Esophagus (tissue), 2 donors: ENCODE results near the gene RASGRP3. TPM values are rescaled to one million over a fixed set of nuclear protein-coding genes. Genes with fewer than 3 reads are reported as not detected.

Source experiments
- H3K27ac ChIP-seq, 2 donors: one replicate each; pipeline ENCODE4 v1.5.1; 2013; ENCODE audit warnings: low read depth in 2 of 2, mild to moderate bottlenecking in 2 of 2, inconsistent platforms in 1 of 2, low read length in 1 of 2, moderate library complexity in 1 of 2
- H3K27me3 ChIP-seq, 2 donors: one replicate each; pipeline ENCODE4 v1.6.1; 2013; ENCODE audit warnings: low read length in 2 of 2, control low read depth in 1 of 2, mild to moderate bottlenecking in 1 of 2; ENCODE audit not compliant: insufficient read depth in 2 of 2, control insufficient read depth in 1 of 2
- H3K36me3 ChIP-seq, 2 donors: one replicate each; pipeline ENCODE4 v1.6.1; 2013; ENCODE audit warnings: low read length in 1 of 2; ENCODE audit not compliant: control insufficient read depth in 2 of 2, insufficient read depth in 2 of 2
- H3K4me1 ChIP-seq, 2 donors: one replicate each; pipeline ENCODE4 v1.6.1; 2013; ENCODE audit warnings: low read length in 1 of 2; ENCODE audit not compliant: control insufficient read depth in 2 of 2, insufficient read depth in 2 of 2
- H3K4me3 ChIP-seq, 2 donors: one replicate each; pipeline ENCODE4 v1.5.1; 2013; ENCODE audit warnings: low read length in 2 of 2, mild to moderate bottlenecking in 2 of 2, low read depth in 1 of 2, moderate library complexity in 1 of 2
- H3K9me3 ChIP-seq, 2 donors: one replicate each; pipeline ENCODE4 v1.6.1; 2013; ENCODE audit warnings: mild to moderate bottlenecking in 2 of 2, low read depth in 1 of 2, low read length in 1 of 2, moderate library complexity in 1 of 2; ENCODE audit not compliant: control insufficient read depth in 2 of 2, insufficient read depth in 1 of 2
- WGBS, 2 donors: extraction: QIAGEN DNeasy Blood & Tissue Kit; methylation state at CpG; one replicate each; pipeline ENCODE4 v1.1.7; 2013; 5-methylcytosine and 5-hydroxymethylcytosine counted together
- polyA plus RNA-seq, 2 donors: library from polyadenylated mRNA; stranded (reverse); fragments of 200-250 nt; gene quantifications; one replicate each; pipeline ENCODE4 v1.2.3, GENCODE V29; 2013
- donor health status: healthy with polysubstance abuse.
- donor health status: Bipolar disorder and iron deficiency.

Gene RASGRP3
- polyA plus RNA-seq, 2 donors, result 0.55 to 0.71 TPM

DNA sequence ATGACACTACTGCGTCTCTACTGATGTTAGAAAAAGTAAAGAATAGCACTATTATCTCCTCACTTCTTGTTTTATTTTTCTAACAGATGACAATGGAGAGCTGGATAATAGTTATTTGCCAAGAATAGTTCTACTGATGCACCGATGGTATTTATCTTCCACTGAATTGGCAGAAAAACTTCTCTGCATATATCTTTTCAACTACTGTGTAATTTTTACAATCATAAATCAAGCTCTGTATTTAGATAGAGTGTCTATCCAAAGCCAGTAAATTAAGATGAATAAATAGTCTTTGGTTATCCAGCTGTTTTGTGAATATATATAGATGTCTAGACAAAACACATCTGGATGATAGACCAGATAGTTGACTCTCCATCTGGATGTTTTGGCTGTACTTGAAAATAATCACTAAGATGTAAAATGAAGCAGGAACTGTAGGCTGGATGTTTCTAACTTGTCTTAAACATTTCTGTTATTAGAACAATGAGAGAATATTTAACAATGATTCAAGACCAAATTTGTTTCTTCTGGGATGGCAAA is 40.1 kb downstream of the RASGRP3 start:
- no peak overlapping the region for H3K27ac ChIP-seq
- H3K4me3 ChIP-seq, result no peak overlapping the region
- no peaks in the 10 kb centered on the region for H3K27me3 ChIP-seq
- 52 to 63% methylated on average over 2 of the region's 2 CpGs for WGBS, 2 donors
- no peaks in the 10 kb centered on the region for H3K9me3 ChIP-seq
- H3K36me3 ChIP-seq, result no peaks in the 10 kb centered on the region
- no peaks in the 10 kb centered on the region for H3K4me1 ChIP-seq

DNA sequence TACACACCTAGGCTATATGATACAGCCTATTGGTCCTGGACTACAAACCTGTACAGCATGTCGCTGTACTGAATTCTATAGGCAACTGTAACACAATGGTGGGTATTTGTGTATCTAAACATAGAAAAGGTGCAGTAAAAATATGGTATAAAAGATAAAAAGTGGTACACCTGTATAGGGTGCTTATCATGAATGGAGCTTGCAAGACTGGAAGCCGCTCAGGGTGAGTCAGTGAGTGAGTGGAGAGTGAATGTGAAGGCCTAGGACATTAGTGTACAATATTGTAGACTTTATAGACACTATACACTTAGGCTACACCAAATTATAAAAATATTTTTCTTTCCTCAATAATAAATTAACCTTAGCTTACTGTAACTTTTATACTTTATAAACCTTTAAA is 41.8 kb downstream of the RASGRP3 start:
- 89 to 99% methylated on average over 2 of the region's 2 CpGs for WGBS, 2 donors
- H3K27me3 ChIP-seq, result no peaks in the 10 kb centered on the region

DNA sequence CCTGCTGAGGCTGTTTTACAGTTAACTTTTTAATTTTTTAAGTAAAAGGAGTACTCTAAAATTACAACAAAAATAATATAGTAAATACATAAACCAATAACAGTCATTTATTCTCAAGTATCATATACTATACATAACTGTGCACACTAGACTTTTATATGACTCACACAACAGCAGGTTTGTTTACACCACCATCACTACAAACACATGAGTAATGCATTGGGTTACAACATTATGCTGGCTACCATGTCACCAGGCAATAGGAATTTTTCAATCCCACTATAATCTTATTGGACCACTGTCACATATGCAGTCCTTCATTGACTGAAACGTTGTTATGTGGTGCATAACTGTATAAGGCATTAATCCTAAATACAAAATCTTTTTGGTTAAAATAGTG is 42.5 kb downstream of the RASGRP3 start:
- no peak overlapping the region for H3K27ac ChIP-seq
- 81 to 89% methylated on average over 1 of the region's 1 CpG for WGBS, 2 donors
- H3K9me3 ChIP-seq, result no peaks in the 10 kb centered on the region

More for the DNA sequence above, 41.8 kb downstream of the RASGRP3 start:
- Histone ChIP-seq H3K27ac (no peak overlapping the region), H3K4me1 (no peaks in the 10 kb centered on the region), H3K36me3 (no peaks in the 10 kb centered on the region), H3K9me3 (no peaks in the 10 kb centered on the region), H3K4me3 (no peak overlapping the region)

DNA sequence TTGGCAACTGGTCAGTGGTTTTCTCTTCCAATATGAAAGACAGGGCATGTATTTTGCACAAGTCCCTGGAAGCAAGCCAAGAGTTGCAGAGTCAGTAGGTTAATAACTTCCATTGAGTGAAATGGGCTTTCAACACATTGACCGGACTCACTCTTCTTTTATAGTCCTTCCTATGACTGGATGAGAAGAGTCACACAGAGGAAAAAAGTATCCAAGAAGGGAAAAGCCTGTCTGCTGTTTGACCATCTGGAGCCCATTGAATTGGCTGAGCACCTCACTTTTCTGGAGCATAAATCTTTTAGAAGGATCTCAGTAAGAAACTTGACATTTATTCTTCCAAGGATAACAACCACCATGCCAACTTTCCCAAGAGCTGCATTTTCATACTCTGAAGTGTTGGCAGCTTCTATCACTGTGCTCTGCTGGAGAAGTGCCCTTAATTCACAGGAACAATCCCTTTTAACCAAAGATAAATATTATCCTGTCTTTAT is 45.4 kb downstream of the RASGRP3 start:
- Histone ChIP-seq H3K4me3 (no peak overlapping the region), H3K9me3 (no peaks in the 10 kb centered on the region), H3K4me1 (no peaks in the 10 kb centered on the region), H3K27ac (no peak overlapping the region), H3K36me3 (no peaks in the 10 kb centered on the region), H3K27me3 (no peaks in the 10 kb centered on the region)
- WGBS, 2 donors, result 39 to 54% methylated on average over 1 of the region's 1 CpG

More for the DNA sequence above, 42.5 kb downstream of the RASGRP3 start:
- Histone ChIP-seq H3K4me1 (no peaks in the 10 kb centered on the region), H3K36me3 (no peaks in the 10 kb centered on the region), H3K4me3 (no peak overlapping the region), H3K27me3 (no peaks in the 10 kb centered on the region)

DNA sequence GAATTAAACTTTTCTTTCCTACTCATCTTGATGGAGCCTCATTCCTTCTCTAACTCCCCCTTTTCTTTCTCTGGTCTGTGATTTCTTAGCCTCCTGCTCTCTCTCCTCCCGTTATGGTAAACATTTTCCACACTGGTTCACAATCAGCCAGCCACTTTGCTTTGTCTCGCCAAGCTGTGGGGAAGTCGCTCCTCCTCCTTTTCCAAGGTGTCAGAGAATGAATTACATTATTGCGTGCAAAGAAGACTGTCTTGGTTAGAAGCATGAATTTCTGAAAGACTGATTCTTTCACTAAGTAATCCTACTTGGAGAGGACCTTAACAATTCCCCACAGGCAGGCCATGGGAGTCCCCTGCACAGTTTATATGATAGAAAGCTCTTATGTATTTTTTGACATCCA is 46.1 kb downstream of the RASGRP3 start:
- Histone ChIP-seq H3K9me3 (no peaks in the 10 kb centered on the region), H3K36me3 (no peaks in the 10 kb centered on the region), H3K4me3 (no peak overlapping the region), H3K27ac (no peak overlapping the region), H3K27me3 (no peaks in the 10 kb centered on the region), H3K4me1 (no peaks in the 10 kb centered on the region)
- 45 to 49% methylated on average over 4 of the region's 4 CpGs for WGBS, 2 donors

DNA sequence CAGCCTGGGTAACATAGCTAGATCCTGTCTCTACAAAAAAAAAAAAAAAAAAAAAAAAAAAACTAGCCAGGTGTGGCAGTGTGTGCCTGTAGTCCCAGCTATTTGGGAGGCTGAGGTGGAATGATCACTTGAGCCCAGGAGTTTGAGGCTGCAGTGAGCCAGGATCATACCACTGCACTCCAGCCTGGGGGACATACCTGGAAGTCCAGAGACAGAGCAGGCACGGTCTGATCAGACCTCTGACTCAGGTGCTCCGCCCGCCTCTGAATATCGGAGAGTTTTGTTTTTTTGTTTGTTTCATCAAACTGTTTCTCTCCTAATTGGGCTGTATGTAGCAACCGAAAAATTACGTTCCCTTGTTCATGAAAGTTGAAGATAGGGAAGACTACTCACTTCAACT is 49.2 kb downstream of the RASGRP3 start:
- H3K27ac ChIP-seq, result no peak overlapping the region
- no peaks in the 10 kb centered on the region for H3K27me3 ChIP-seq
- WGBS, 2 donors, result 91 to 93% methylated on average over 6 of the region's 6 CpGs
- H3K9me3 ChIP-seq, result no peaks in the 10 kb centered on the region
- no peaks in the 10 kb centered on the region for H3K36me3 ChIP-seq
- H3K4me3 ChIP-seq, result no peak overlapping the region
- no peaks in the 10 kb centered on the region for H3K4me1 ChIP-seq

DNA sequence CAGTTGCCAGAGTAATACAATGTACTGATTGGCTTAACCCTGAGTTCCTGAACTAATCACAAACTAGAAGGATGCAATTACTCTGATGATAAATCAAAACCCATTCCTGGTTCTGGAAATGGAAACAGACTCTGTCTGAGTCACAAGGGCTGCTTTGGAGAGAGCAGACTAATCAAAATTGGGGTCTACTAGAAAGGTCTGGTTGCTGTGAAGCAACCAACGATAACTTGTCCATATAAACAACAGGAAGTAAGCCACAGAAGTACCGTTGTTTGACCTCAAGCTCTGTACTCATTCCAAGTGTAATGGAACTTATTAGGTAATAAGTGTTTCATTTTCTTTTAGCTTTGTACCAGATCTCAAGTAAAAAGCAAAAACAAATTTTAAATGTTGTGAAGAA is 49.7 kb downstream of the RASGRP3 start:
- Histone ChIP-seq H3K27me3 (no peaks in the 10 kb centered on the region), H3K4me3 (no peak overlapping the region), H3K36me3 (no peaks in the 10 kb centered on the region), H3K27ac (no peak overlapping the region), H3K4me1 (no peaks in the 10 kb centered on the region), H3K9me3 (no peaks in the 10 kb centered on the region)
- WGBS, 2 donors, result 46 to 49% methylated on average over 2 of the region's 2 CpGs

DNA sequence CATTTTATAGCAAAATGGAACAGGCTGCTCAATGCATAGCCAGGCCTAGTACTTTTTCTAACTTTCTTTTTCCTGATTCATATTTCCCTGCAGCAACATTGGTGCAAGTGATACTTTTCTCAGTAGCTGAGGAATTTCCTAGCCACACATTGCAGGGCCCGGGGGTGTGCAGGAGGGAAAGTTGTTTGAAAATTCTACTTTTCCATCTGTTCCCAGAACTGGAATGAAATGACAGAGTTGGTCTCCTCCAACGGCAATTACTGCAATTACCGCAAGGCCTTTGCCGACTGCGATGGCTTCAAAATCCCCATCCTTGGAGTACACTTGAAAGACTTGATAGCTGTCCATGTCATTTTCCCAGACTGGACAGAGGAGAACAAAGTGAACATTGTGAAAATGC is 50.5 kb downstream of the RASGRP3 start:
- H3K4me3 ChIP-seq, result no peak overlapping the region
- WGBS, 2 donors, result 97% methylated on average over 5 of the region's 5 CpGs
- no peaks in the 10 kb centered on the region for H3K27me3 ChIP-seq
- H3K4me1 ChIP-seq, result no peaks in the 10 kb centered on the region
- no peaks in the 10 kb centered on the region for H3K36me3 ChIP-seq
- H3K9me3 ChIP-seq, result no peaks in the 10 kb centered on the region
- no peak overlapping the region for H3K27ac ChIP-seq

DNA sequence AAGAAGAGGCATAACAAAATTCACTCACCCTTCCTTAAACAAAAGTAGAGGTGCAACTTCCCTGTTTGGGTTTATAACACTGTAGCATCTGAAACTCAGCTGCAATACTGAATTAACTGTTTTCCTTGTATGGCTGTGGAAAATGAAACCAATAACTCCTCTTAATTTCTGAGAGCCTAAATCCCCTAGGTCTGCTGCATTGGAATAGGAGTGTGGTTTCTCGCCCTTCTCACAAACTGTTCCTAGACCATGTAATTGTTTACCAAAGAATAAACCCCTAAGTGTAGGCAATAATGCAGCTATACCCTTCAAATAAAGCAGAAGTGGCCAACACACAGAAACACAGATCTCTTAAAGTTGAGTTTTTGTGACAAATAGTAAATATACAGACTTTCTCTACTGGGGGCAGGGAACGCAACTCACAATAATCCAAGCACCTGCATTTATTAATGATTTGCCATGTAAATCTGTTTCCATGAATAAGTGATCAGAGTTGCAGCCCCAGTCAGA is 52.0 kb downstream of the RASGRP3 start:
- Histone ChIP-seq H3K27me3 (no peaks in the 10 kb centered on the region), H3K4me3 (no peak overlapping the region), H3K27ac (no peak overlapping the region), H3K9me3 (no peaks in the 10 kb centered on the region), H3K36me3 (no peaks in the 10 kb centered on the region), H3K4me1 (no peaks in the 10 kb centered on the region)
- 94 to 96% methylated on average over 2 of the region's 2 CpGs for WGBS, 2 donors

DNA sequence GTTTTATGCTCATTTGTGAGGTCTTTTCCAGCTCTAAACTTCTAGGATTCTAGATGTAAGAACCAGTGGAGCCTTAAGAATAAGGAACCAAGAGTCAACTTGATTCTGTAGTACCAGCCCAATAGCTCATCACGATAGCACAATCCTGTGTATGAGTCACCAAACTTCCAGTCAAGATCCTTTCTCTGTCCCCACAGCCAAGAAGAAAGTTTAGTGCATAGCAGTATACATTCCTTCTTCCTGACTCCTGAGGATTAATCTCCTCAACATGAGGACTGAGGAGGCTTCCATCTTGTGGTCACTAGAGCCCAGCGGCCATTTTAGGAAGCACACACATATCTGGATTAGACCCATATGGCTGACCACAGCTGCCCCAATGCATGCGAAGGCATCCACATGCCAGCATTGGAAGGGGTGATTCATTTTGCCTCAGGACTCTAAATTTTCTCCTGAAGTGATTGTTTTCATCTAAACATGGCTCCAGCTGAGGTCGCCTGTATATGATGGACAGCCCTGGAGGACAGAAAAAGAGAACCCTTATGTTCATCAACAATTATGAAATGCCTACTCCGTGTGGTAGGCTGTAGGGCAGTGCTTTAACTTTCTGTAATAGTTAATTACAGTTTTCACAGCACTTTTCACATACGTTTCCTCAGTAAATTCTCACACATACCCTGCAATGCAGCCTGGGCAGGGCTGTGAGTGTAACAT is 53.5 kb downstream of the RASGRP3 start:
- Histone ChIP-seq H3K9me3 (no peaks in the 10 kb centered on the region), H3K27ac (no peak overlapping the region), H3K36me3 (no peaks in the 10 kb centered on the region), H3K4me3 (no peak overlapping the region), H3K27me3 (no peaks in the 10 kb centered on the region), H3K4me1 (no peaks in the 10 kb centered on the region)
- WGBS, 2 donors, result 78 to 82% methylated on average over 6 of the region's 6 CpGs
